ENCODE data around the gene TBC1D10B.

The TBC1D10B gene

GRCh38 chr16:30372725-30373124 is 2.4 kb upstream of the TBC1D10B start:
- DNase-seq: no peak

GRCh38 chr16:30372038-30372712 is 1.9 kb upstream of the TBC1D10B start:
- DNase-seq: no peak

GRCh38 chr16:30371248-30371816 is 1.0 kb upstream of the TBC1D10B start:
- no peak for DNase-seq

GRCh38 chr16:30369938-30370455 is 297 bp downstream of the TBC1D10B start:
- no peak for DNase-seq

- DNase-seq: no peak
These were observed 980 bp downstream of the TBC1D10B start for GRCh38 chr16:30369091-30369937.

- DNase-seq: no peak
These were observed 1.6 kb downstream of the TBC1D10B start for GRCh38 chr16:30368792-30369090.

- DNase-seq: peak; percentile 23
These were observed 2.0 kb downstream of the TBC1D10B start for GRCh38 chr16:30368122-30368791.

- DNase-seq: no peak
These were observed 2.8 kb downstream of the TBC1D10B start for GRCh38 chr16:30367349-30368009.

- no peak for DNase-seq
These were observed 3.8 kb downstream of the TBC1D10B start for GRCh38 chr16:30366511-30366910.

- no peak for DNase-seq
These were observed 5.1 kb downstream of the TBC1D10B start for GRCh38 chr16:30365200-30365599.

GRCh38 chr16:30361180-30361579 is 9.1 kb downstream of the TBC1D10B start:
- no peak for DNase-seq

GRCh38 chr16:30359871-30360170 is 10.5 kb downstream of the TBC1D10B start:
- no peak for DNase-seq

- DNase-seq: no peak
These were observed 11.1 kb downstream of the TBC1D10B start for GRCh38 chr16:30358990-30359870.

- no peak for DNase-seq
These were observed 11.7 kb downstream of the TBC1D10B start for GRCh38 chr16:30358577-30358936.

GRCh38 chr16:30357715-30358576 is 12.3 kb downstream of the TBC1D10B start:
- DNase-seq: no peak

GRCh38 chr16:30357085-30357714 is 13.1 kb downstream of the TBC1D10B start:
- no peak for DNase-seq

GRCh38 chr16:30356401-30357084 is 13.8 kb downstream of the TBC1D10B start:
- DNase-seq: no peak

- no peak for DNase-seq
These were observed 14.4 kb downstream of the TBC1D10B start for GRCh38 chr16:30355954-30356308.

GRCh38 chr16:30355144-30355953 is 14.9 kb downstream of the TBC1D10B start, which contains the start of gene CD2BP2:
Gene CD2BP2, minus strand, starts transcription at chr16:30355308. Its CDS starts 627 bp downstream, at chr16:30354681.
- DNase-seq: peak; percentile 97
